Activated CD8-positive, alpha-beta T cell treated with anti-CD3 and anti-CD28 coated beads, Interleukin-2, amount 10 ng/mL, durations not matched to agents 7 days and 5 days (primary cell): ENCODE data around the gene NRSN2. TPM values are rescaled to one million over a fixed set of nuclear protein-coding genes. Genes with fewer than 3 reads are reported as not detected.
A peak's percentile ranks its signal among the peaks of the same experiment; 100 is the strongest.

ENCODE experiments used
- ATAC-seq: fragments of 150-1000 bp; cut with Tn5 transposase; one replicate; pipeline ENCODE4 v1.10.0; 2021; ENCODE audit warnings: moderate library complexity
- CTCF ChIA-PET: fragments of 350-600 bp; sonication (Branson Sonifier 250); formaldehyde crosslinking; loops from one replicate; lab custom pipeline; 2021; ENCODE audit warnings: antibody characterized with exemption; lab: Charles Lee
- POLR2A ChIA-PET: fragments of 350-600 bp; sonication (Branson Sonifier 250); formaldehyde crosslinking; loops from one replicate; lab custom pipeline; 2021; ENCODE audit warnings: antibody characterized with exemption; lab: Charles Lee
- DNase-seq: peaks from one replicate; pipeline ENCODE4 v3.0.0-alpha.2; 2020
- H3K27ac Mint-ChIP-seq: one replicate; pipeline ENCODE4 v1.8.0; 2021; ENCODE audit warnings: mild to moderate bottlenecking, mixed read lengths
- H3K27me3 Mint-ChIP-seq: one replicate; pipeline ENCODE4 v1.8.0; 2021; ENCODE audit warnings: low read depth, mixed read lengths
- H3K36me3 Mint-ChIP-seq: one replicate; pipeline ENCODE4 v1.8.0; 2021; ENCODE audit warnings: low read depth, mixed read lengths
- H3K4me1 Mint-ChIP-seq: one replicate; pipeline ENCODE4 v1.8.0; 2021; ENCODE audit warnings: low read depth, mixed read lengths
- H3K4me3 Mint-ChIP-seq: one replicate; pipeline ENCODE4 v1.8.0; 2021; ENCODE audit warnings: mild to moderate bottlenecking, mixed read lengths
- H3K9me3 Mint-ChIP-seq: one replicate; pipeline ENCODE4 v1.8.0; 2022; ENCODE audit warnings: mixed read lengths; ENCODE audit not compliant: insufficient read depth
- total RNA-seq, 2 experiments: library from RNA; stranded (reverse); gene quantifications; one replicate each; pipeline ENCODE4 v1.2.3, GENCODE V29; 2021

Gene NRSN2
- total RNA-seq, 2 experiments from 2014 or later = 1.4 to 2.4 TPM

GRCh38 chr20:402496-402885 is 55.6 kb downstream of the NRSN2 start:
- peaks cover 38% of the 10 kb centered on the region for H3K4me1 Mint-ChIP-seq
- POLR2A ChIA-PET = interaction anchor here (1.3 kb wide), 1 partner anchor 35 kb away, joined by 3 read pairs; no protein-coding TSS in a partner anchor

DNA sequence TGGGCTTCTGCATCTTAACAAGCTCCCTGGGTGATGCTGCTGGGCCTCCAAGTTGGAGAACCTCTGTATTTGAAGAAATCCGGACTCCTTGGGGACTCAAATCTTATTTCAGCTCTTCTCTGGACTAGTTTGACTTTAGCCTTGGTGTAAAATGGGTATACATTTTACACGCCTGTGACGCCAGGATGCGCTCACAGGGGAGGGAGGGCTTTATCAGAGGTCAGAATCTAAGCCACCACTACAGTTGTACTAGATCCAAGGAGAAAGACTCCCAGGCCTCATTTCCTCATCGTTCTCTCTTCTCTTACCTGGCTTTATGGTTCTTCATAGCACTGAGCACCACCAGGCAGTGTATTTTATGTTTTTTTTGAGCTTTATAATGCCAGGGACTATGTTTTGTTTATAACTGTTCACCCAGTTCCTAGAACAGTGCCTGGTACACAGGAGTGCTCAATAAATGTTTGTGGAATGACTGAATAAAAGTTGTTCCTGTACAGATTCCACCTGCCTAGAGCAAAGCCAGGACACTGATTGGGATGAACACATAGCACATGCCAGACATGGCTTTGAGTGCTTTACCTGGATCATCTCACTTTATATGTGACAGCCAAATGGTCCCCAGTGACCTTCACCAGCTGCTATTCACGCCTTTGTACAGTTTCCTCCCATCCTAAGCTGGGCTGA is 56.1 kb downstream of the NRSN2 start:
- no peak overlapping the region for H3K4me3 Mint-ChIP-seq
- H3K9me3 Mint-ChIP-seq = no peaks in the 10 kb centered on the region
- peaks cover 16% of the 10 kb centered on the region for H3K36me3 Mint-ChIP-seq
- peak overlapping the region; percentile 60 for H3K27ac Mint-ChIP-seq
- ChIA-PET POLR2A (interaction anchor here (1.3 kb wide), 1 partner anchor 36 kb away, joined by 3 read pairs; no protein-coding TSS in a partner anchor), CTCF (interaction anchor here (0.9 to 1.3 kb wide), 3 partner anchors 11 to 59 kb away, joined by 3 to 7 read pairs (median 3); partner anchors contain the start of gene TBC1D20)
- no peak for ATAC-seq
- H3K4me1 Mint-ChIP-seq = peaks cover 39% of the 10 kb centered on the region
- no peaks in the 10 kb centered on the region for H3K27me3 Mint-ChIP-seq
- DNase-seq = no peak

More at GRCh38 chr20:402496-402885, 55.6 kb downstream of the NRSN2 start:
- no peaks in the 10 kb centered on the region for H3K27me3 Mint-ChIP-seq
- DNase-seq (no peak), ATAC-seq (no peak)
- CTCF ChIA-PET = interaction anchor here (0.7 to 1.3 kb wide), 4 partner anchors 11 to 60 kb away, joined by 3 to 7 read pairs (median 3); partner anchors contain the start of gene TBC1D20
- H3K9me3 Mint-ChIP-seq = no peaks in the 10 kb centered on the region
- peak overlapping the region; percentile 60 for H3K27ac Mint-ChIP-seq
- no peak overlapping the region for H3K4me3 Mint-ChIP-seq
- peaks cover 22% of the 10 kb centered on the region for H3K36me3 Mint-ChIP-seq

DNA sequence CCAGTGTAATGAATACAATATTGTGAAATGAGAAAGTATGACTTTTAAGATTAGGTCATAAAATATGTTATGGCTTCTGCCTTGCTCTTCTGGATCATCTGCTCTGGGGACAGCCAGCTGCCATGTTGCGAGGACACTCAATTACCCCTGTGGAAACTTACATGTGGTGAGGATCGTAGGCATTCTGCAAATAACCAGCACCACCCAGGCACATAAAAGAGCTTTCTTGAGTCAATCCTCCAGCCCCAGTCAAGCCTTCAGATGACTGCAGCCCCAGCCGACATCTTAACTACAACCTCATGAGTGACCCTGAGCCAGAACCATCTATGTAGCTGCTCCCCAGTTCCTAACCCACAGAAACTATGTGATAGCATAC is 56.7 kb downstream of the NRSN2 start:
- POLR2A ChIA-PET = interaction anchor here (1.3 kb wide), 1 partner anchor 36 kb away, joined by 3 read pairs; no protein-coding TSS in a partner anchor
- CTCF ChIA-PET = interaction anchor here (0.9 kb wide), 1 partner anchor 48 kb away, joined by 3 read pairs; no protein-coding TSS in a partner anchor
- DNase-seq = no peak
- no peaks in the 10 kb centered on the region for H3K9me3 Mint-ChIP-seq
- peaks cover 14% of the 10 kb centered on the region for H3K36me3 Mint-ChIP-seq
- peaks cover 39% of the 10 kb centered on the region for H3K4me1 Mint-ChIP-seq
- no peaks in the 10 kb centered on the region for H3K27me3 Mint-ChIP-seq
- peak overlapping the region; percentile 13 for H3K27ac Mint-ChIP-seq
- no peak overlapping the region for H3K4me3 Mint-ChIP-seq
- no peak for ATAC-seq

DNA sequence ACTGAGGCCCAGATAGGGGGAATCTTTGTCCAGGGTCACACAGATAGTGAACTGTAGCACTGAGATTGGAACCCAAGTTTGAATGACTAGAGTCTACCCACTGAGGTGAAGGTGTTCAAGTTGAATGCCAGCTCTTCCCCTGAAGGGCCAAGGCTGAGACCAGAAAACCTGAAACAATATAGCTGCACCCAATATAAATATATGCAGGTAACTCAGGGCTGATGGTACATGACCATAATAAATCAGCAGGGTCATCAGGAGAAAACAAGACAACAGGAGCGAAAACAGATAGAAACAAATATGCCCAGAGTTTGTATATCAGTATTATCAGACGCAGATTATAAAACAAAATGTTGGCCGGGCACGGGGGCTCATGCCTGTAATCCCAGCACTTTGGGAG is 57.2 kb downstream of the NRSN2 start:
- Mint-ChIP-seq H3K36me3 (peaks cover 13% of the 10 kb centered on the region), H3K4me3 (no peak overlapping the region), H3K4me1 (peaks cover 43% of the 10 kb centered on the region), H3K27me3 (no peaks in the 10 kb centered on the region), H3K27ac (no peak overlapping the region), H3K9me3 (no peaks in the 10 kb centered on the region)
- no peak for ATAC-seq
- POLR2A ChIA-PET = no interaction called here
- CTCF ChIA-PET = no interaction called here
- DNase-seq = no peak

Other genes with a start within 250 kb of the NRSN2 start
- gene DEFB126, start 204.5 kb upstream of the NRSN2 start, total RNA-seq = not detected
- gene DEFB127, start 189.7 kb upstream of the NRSN2 start, total RNA-seq = not detected
- gene DEFB128, start 157.4 kb upstream of the NRSN2 start, total RNA-seq = not detected
- not detected for gene DEFB129, start 119.9 kb upstream of the NRSN2 start, total RNA-seq
- not detected for gene DEFB132, start 89.4 kb upstream of the NRSN2 start, total RNA-seq
- gene C20orf96, start 56.4 kb upstream of the NRSN2 start, total RNA-seq = 1 to 10 TPM; 6.8 to 8.5 TPM
- 10 to 100 TPM; 28.4 to 29.0 TPM for gene ZCCHC3, start 49.5 kb upstream of the NRSN2 start, total RNA-seq
- gene SOX12, start 21.6 kb upstream of the NRSN2 start, total RNA-seq = 1 to 10 TPM; 5.5 to 5.8 TPM
- gene TRIB3, start 33.6 kb downstream of the NRSN2 start, total RNA-seq = 10 to 100 TPM; 32.6 to 32.8 TPM
- gene RBCK1, start 61.2 kb downstream of the NRSN2 start, total RNA-seq = 100 to 1,000 TPM; 135 to 149 TPM
- 10 to 100 TPM; 30.1 to 30.7 TPM for gene TBC1D20, start 115.4 kb downstream of the NRSN2 start, total RNA-seq
- 100 to 1,000 TPM; 116 to 121 TPM for gene CSNK2A1, start 196.7 kb downstream of the NRSN2 start, total RNA-seq